H1 (cell line): ENCODE measurements around the gene BFSP2. TPM values are rescaled to one million over a fixed set of nuclear protein-coding genes. Genes with fewer than 3 reads are reported as not detected.

Source experiments
- CTCF ChIA-PET: fragments of 300-600 bp; sonication (Branson Sonifier 250); formaldehyde crosslinking; loops from one replicate; lab custom pipeline; 2021; ENCODE audit not compliant: partially characterized antibody; lab: Charles Lee
- POLR2A ChIA-PET: fragments of 300-600 bp; sonication (Branson Sonifier 250); formaldehyde crosslinking; loops from one replicate; lab custom pipeline; 2021; ENCODE audit warnings: inconsistent platforms; ENCODE audit not compliant: partially characterized antibody; lab: Charles Lee
- DNase-seq, 2 experiments: peaks; one replicate each; pipeline versions ENCODE4 v3.0.0 to v3.0.0-alpha.2; 2010 to 2022; ENCODE audit warnings: low spot score in 2 of 2, low read depth in 1 of 2, mixed read lengths in 1 of 2
- FAIRE-seq: peaks from 2 replicates; lab custom pipeline; 2011; peaks lifted over from hg19 to GRCh38; lab: Jason Lieb, UNC
- H2AFZ ChIP-seq: 2 replicates; pipeline ENCODE4 v1.8.1; 2012; ENCODE audit warnings: low read length, inconsistent platforms
- H2AK5ac ChIP-seq: 2 replicates; pipeline ENCODE4 v1.6.1; 2013; ENCODE audit warnings: low read depth, low read length
- H2BK120ac ChIP-seq: replicated peaks from 2 replicates; pipeline ENCODE3; 2013; ENCODE audit warnings: low read depth, low read length, inconsistent platforms
- H2BK12ac ChIP-seq: 2 replicates; pipeline ENCODE4 v1.6.1; 2013; ENCODE audit warnings: low read depth, low read length
- H2BK15ac ChIP-seq: 2 replicates; pipeline ENCODE4 v1.6.1; 2013; ENCODE audit warnings: low read length
- H2BK20ac ChIP-seq: 2 replicates; pipeline ENCODE4 v1.6.1; 2013; ENCODE audit warnings: low read length
- H2BK5ac ChIP-seq: 2 replicates; pipeline ENCODE4 v1.6.1; 2013; ENCODE audit warnings: low read depth, low read length
- H3K14ac ChIP-seq: 2 replicates; pipeline ENCODE4 v1.6.1; 2013; ENCODE audit warnings: inconsistent platforms; ENCODE audit not compliant: insufficient read length
- H3K18ac ChIP-seq: 2 replicates; pipeline ENCODE4 v1.6.1; 2013; ENCODE audit warnings: low read length; ENCODE audit errors: extremely low read depth
- H3K23ac ChIP-seq: 2 replicates; pipeline ENCODE4 v1.6.1; 2013; ENCODE audit warnings: inconsistent platforms; ENCODE audit not compliant: insufficient read length
- H3K23me2 ChIP-seq: 2 replicates; pipeline ENCODE4 v1.6.1; 2013; ENCODE audit warnings: low read depth, low read length
- H3K27ac ChIP-seq: 2 replicates; pipeline ENCODE4 v1.6.1; 2011; ENCODE audit warnings: low read depth, low read length, inconsistent platforms
- H3K27me3 ChIP-seq, 4 experiments: replicated peaks in 1 of 4; 1 replicate in 1 of 4; 2 replicates in 3 of 4; pipeline versions ENCODE4 v1.6.1 to v1.8.1; 2011 to 2013; ENCODE audit warnings: low read length in 3 of 4, mild to moderate bottlenecking in 3 of 4, inconsistent platforms in 2 of 4, mixed read lengths in 2 of 4, moderate library complexity in 1 of 4; ENCODE audit not compliant: control insufficient read depth in 3 of 4, insufficient read depth in 3 of 4; ENCODE audit errors: extremely low read depth in 1 of 4
- H3K36me3 ChIP-seq, 4 experiments: 2 replicates each; pipeline versions ENCODE4 v1.6.1 to v1.8.1; 2011 to 2013; ENCODE audit warnings: mild to moderate bottlenecking in 4 of 4, low read length in 3 of 4, moderate library complexity in 2 of 4, control low read depth in 1 of 4, inconsistent platforms in 1 of 4; ENCODE audit not compliant: insufficient read depth in 4 of 4, control insufficient read depth in 2 of 4
- H3K4ac ChIP-seq: replicated peaks from 2 replicates; pipeline ENCODE3; 2013; ENCODE audit warnings: low read length, low read depth, mixed read lengths, inconsistent platforms; ENCODE audit not compliant: insufficient read length
- H3K4me1 ChIP-seq, 4 experiments: replicated peaks in 1 of 4; 1 replicate in 1 of 4; 2 replicates in 3 of 4; pipeline versions ENCODE4 v1.6.1 to v1.8.1; 2011 to 2013; ENCODE audit warnings: low read length in 3 of 4, inconsistent platforms in 2 of 4, mixed read lengths in 1 of 4; ENCODE audit not compliant: insufficient read depth in 4 of 4, control insufficient read depth in 3 of 4
- H3K4me2 ChIP-seq, 2 experiments: 2 replicates each; pipeline versions ENCODE4 v1.6.1 to v1.8.1; 2011 to 2013; ENCODE audit warnings: low read depth in 2 of 2, low read length in 2 of 2, control low read depth in 1 of 2, inconsistent platforms in 1 of 2, mild to moderate bottlenecking in 1 of 2; ENCODE audit not compliant: insufficient read depth in 1 of 2
- H3K4me3 ChIP-seq, 4 experiments: fragments of 200-600, 300-600 bp in 1 of 4; sonication (generic), shearing (Covaris generic), sonication (Bioruptor Twin) in 1 of 4; 2 replicates each; pipeline versions ENCODE4 v1.5.1 to v1.8.1; 2011 to 2016; ENCODE audit warnings: low read length in 4 of 4, low read depth in 3 of 4, control low read depth in 2 of 4, inconsistent platforms in 2 of 4, mild to moderate bottlenecking in 2 of 4, mixed read lengths in 1 of 4, moderate library complexity in 1 of 4; ENCODE audit not compliant: insufficient read depth in 2 of 4; ENCODE audit errors: extremely low read depth in 1 of 4
- H3K56ac ChIP-seq: replicated peaks from 2 replicates; pipeline ENCODE3; 2013; ENCODE audit warnings: low read depth, mild to moderate bottlenecking, mixed read lengths, low read length, inconsistent platforms; ENCODE audit not compliant: insufficient read length
- H3K79me1 ChIP-seq: 2 replicates; pipeline ENCODE4 v1.6.1; 2013; ENCODE audit warnings: low read depth, low read length, control low read depth
- H3K79me2 ChIP-seq, 2 experiments: 2 replicates each; pipeline versions ENCODE4 v1.6.1 to v1.8.1; 2012 to 2013; ENCODE audit warnings: low read length in 2 of 2, mild to moderate bottlenecking in 2 of 2, inconsistent platforms in 1 of 2; ENCODE audit not compliant: insufficient read depth in 2 of 2, control insufficient read depth in 1 of 2
- H3K9ac ChIP-seq, 4 experiments: replicated peaks in 1 of 4; 1 replicate in 1 of 4; 2 replicates in 3 of 4; pipeline versions ENCODE4 v1.6.1 to v1.8.1; 2011 to 2013; ENCODE audit warnings: low read depth in 3 of 4, low read length in 3 of 4, control low read depth in 2 of 4, mild to moderate bottlenecking in 2 of 4, moderate library complexity in 2 of 4, inconsistent platforms in 1 of 4; ENCODE audit errors: extremely low read depth in 1 of 4
- H3K9me3 ChIP-seq, 2 experiments: 2 replicates each; pipeline versions ENCODE4 v1.6.1 to v1.8.1; 2012 to 2013; ENCODE audit warnings: mild to moderate bottlenecking in 2 of 2, moderate library complexity in 2 of 2, control low read depth in 1 of 2, inconsistent platforms in 1 of 2, low read depth in 1 of 2, low read length in 1 of 2, mixed read lengths in 1 of 2; ENCODE audit not compliant: insufficient read depth in 2 of 2
- H4K20me1 ChIP-seq, 2 experiments: replicated peaks in 1 of 2; 2 replicates each; pipeline versions ENCODE3 to v1.8.1; 2011 to 2013; ENCODE audit warnings: inconsistent platforms in 2 of 2, low read length in 2 of 2, mild to moderate bottlenecking in 1 of 2; ENCODE audit not compliant: insufficient read depth in 2 of 2, control insufficient read depth in 1 of 2
- H4K5ac ChIP-seq: 2 replicates; pipeline ENCODE4 v1.6.1; 2013; ENCODE audit warnings: low read length, low read depth, mixed read lengths, inconsistent platforms; ENCODE audit not compliant: insufficient read length
- H4K8ac ChIP-seq: 2 replicates; pipeline ENCODE4 v1.8.0; 2013; ENCODE audit warnings: mild to moderate bottlenecking, moderate library complexity, low read length, inconsistent platforms; ENCODE audit not compliant: insufficient read depth; ENCODE audit errors: extremely low read depth
- H4K91ac ChIP-seq: replicated peaks from 2 replicates; pipeline ENCODE3; 2013; ENCODE audit warnings: low read length, mixed read lengths, inconsistent platforms; ENCODE audit not compliant: insufficient read length
- ATF3 ChIP-seq: IDR thresholded peaks from 2 replicates; pipeline ENCODE4 v1.6.1; 2011; ENCODE audit warnings: low read depth, mild to moderate bottlenecking, low read length; ENCODE audit not compliant: insufficient read depth
- E2F6 ChIP-seq: IDR thresholded peaks from 2 replicates; pipeline ENCODE4 v1.6.1; 2012; ENCODE audit warnings: inconsistent platforms
- POLR2A ChIP-seq, 2 experiments: IDR thresholded peaks; 1 replicate in 1 of 2; 2 replicates in 1 of 2; pipeline ENCODE4 v1.6.1; 2011; ENCODE audit warnings: low read depth in 2 of 2, low read length in 2 of 2, mild to moderate bottlenecking in 2 of 2; ENCODE audit errors: control extremely low read depth in 1 of 2
- TCF12 ChIP-seq: IDR thresholded peaks from 2 replicates; pipeline ENCODE4 v1.6.1; 2011; ENCODE audit warnings: low read depth, mild to moderate bottlenecking, low read length
- WGBS, 2 experiments: shearing (Covaris generic) in 1 of 2; methylation state at CpG; one replicate each; pipeline versions ENCODE4 v1.1.6 to v1.1.7; 2013 to 2015; ENCODE audit warnings: low lambda C conversion rate in 2 of 2, mixed read lengths in 2 of 2, inconsistent platforms in 1 of 2, low coverage in 1 of 2, missing lambda C conversion rate in 1 of 2; ENCODE audit not compliant: insufficient replicate concordance in 2 of 2, insufficient coverage in 1 of 2, insufficient read length in 1 of 2; ENCODE audit errors: extremely low coverage in 1 of 2, missing lambda C conversion rate in 1 of 2; 5-methylcytosine and 5-hydroxymethylcytosine counted together
- polyA plus RNA-seq, 7 experiments: library from polyadenylated mRNA; depleted of rRNA in 3 of 7; stranded (reverse) in 5 of 7; unstranded in 2 of 7; fragments of >200 nt in 5 of 7; fragments of 200-250 nt in 2 of 7; gene quantifications; 1 replicate in 5 of 7; 2 replicates in 1 of 7; 4 replicates in 1 of 7; pipeline versions ENCODE4 v1.2.1 to v1.2.3, GENCODE V29; 2011 to 2013; ENCODE audit warnings: missing spikeins in 2 of 7, mixed read lengths in 2 of 7
- total RNA-seq: library from RNA; stranded (reverse); fragmentation: NEBNext Ultra II Directional; extraction: Animal tissue kit (Norgen Biotek cat#: 25700); gene quantifications from 2 replicates; pipeline ENCODE4 v1.2.1, GENCODE V29; 2021

The BFSP2 gene
- total and polyA plus RNA-seq, 2 of the 8 experiments (the other 6 are each of a cell fraction or from before 2014, with no cell fraction given): not detected

- FAIRE-seq (no peak), DNase-seq (no peak)
- H3K9ac ChIP-seq: no peak overlapping the region
- H3K27ac ChIP-seq: no peak overlapping the region
- no peaks in the 10 kb centered on the region for H3K23me2 ChIP-seq
- H3K4me2 ChIP-seq: no peak overlapping the region
- no peak overlapping the region for H3K4me3 ChIP-seq
- H3K79me2 ChIP-seq: no peaks in the 10 kb centered on the region
- no peak overlapping the region for H2BK12ac ChIP-seq
- no peak overlapping the region for H2BK5ac ChIP-seq
- ChIA-PET POLR2A (interaction anchor here (1.2 kb wide), 1 partner anchor 185 kb away, joined by 3 read pairs; no protein-coding TSS in a partner anchor), CTCF (interaction anchor here (0.5 to 6.2 kb wide), 7 partner anchors 9 to 662 kb away, joined by 3 to 40 read pairs (median 7); no protein-coding TSS in a partner anchor)
- no peak overlapping the region for H2AFZ ChIP-seq
- no peak overlapping the region for H2BK20ac ChIP-seq
- H3K18ac ChIP-seq: no peak overlapping the region
- H3K56ac ChIP-seq: no peak overlapping the region
- no peak overlapping the region for H4K5ac ChIP-seq
- no peaks in the 10 kb centered on the region for H4K20me1 ChIP-seq
- H3K27me3 ChIP-seq: no peaks in the 10 kb centered on the region
- no peak overlapping the region for H3K23ac ChIP-seq
- H4K91ac ChIP-seq: no peak overlapping the region
- no peaks in the 10 kb centered on the region for H3K79me1 ChIP-seq
- H2BK15ac ChIP-seq: no peak overlapping the region
- no peaks in the 10 kb centered on the region for H3K4me1 ChIP-seq
- H3K4ac ChIP-seq: no peak overlapping the region
- H3K9me3 ChIP-seq: no peaks in the 10 kb centered on the region
- H3K36me3 ChIP-seq: no peaks in the 10 kb centered on the region; a peak in 1 of 8 replicates
- no peak overlapping the region for H2AK5ac ChIP-seq
- no peak for TF ChIP-seq ATF3
- no peak for TF ChIP-seq POLR2A (IDR thresholded peaks at IDR 0.05; ENCODE audit: control extremely low read depth in 1 of 2, low read depth in 2 of 2, low read length in 2 of 2)
- TF ChIP-seq E2F6: no peak
- no peak for TF ChIP-seq TCF12
- H4K8ac ChIP-seq: no peak overlapping the region
- 86% methylated on average over 1 of the region's 1 CpG; no CpG with 5 or more reads in 1 of the 2 experiments for WGBS, 2 experiments
- no peak overlapping the region for H2BK120ac ChIP-seq
- H3K14ac ChIP-seq: no peak overlapping the region
These were observed 6.7 kb upstream of the BFSP2 start for GRCh38 chr3:133393204-133393603.
